DMS114 treated with DMSO at 0.1 percent for 48 hours (cell line): ENCODE measurements around the gene DQX1.

Source experiments
- DNase-seq: peaks from one replicate; lab custom pipeline; 2025; ENCODE audit not compliant: unreplicated experiment; lab: John Stamatoyannopoulos, UW

The DQX1 gene

DNA sequence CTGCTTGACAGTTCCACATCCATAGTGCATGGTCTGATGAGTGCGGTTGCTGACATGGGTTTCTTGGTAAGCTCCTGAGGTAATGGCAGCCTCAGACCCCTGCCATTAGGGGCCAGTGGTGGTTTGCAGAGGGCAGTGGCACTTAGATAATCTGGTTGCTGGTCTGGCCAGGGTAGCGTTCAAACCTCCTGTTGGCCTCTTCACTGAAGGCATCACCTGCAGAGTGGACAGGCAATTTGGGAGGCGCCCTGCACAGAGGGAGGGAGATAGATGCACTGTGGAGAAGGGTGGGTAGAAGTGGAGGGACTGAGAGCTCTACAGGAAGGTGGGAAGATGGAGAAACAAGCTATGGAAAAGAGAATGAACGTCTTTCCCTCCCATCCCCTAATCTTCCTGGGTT, 7.4 kb upstream of the DQX1 start:
- no peak for DNase-seq

DNA sequence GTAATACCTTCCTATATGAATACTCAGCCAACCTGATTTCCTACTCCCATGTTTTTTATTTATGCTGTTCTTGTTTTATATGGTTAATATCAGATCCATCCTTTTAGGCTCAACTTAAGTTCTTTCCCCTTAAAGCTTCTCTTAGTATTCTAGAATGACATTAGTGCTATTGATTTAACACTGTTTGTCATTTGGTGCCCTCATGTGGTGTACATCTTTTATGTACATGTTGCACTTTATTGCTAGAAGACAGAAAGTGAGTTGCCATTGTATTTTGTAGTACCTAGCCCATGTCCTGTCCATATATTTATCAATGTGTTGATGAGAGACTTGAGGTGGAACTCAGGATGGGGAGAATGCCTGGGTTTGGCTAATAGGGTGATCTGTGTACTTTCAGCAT, 6.2 kb upstream of the DQX1 start:
- DNase-seq, result peak; percentile 70

DNA sequence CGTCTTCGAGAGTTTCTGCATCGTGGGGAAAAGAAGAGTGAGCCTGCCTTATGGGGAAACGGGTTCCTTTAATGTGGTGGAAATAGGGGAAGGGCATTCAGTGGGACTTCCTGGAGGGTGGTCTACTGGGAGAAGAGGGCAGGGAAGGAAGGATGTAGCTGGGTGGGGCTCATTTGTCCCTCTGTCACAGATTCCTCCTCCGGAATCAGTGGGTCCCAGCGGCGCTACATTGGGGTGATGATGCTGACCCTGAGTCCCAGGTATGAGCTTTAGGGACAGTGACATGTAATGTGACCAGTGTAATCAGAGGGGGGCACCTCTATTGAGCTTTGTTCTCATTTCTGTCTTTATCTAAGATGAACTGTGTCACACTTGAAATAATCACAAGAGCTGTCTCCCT, 5.6 kb upstream of the DQX1 start:
- DNase-seq, result no peak

GRCh38 chr2:74530239-74531187, 4.5 kb upstream of the DQX1 start:
- no peak for DNase-seq

- DNase-seq, result peak; percentile 96
Measured at GRCh38 chr2:74529357-74530238, 3.6 kb upstream of the DQX1 start, which contains the start of the genes AUP1 and HTRA2. TSS of gene AUP1 (minus strand) at chr2:74529706. CDS start at chr2:74529629, 77 bp downstream. TSS of gene HTRA2 (plus strand) at chr2:74529933. CDS start at chr2:74530007, 74 bp downstream.

- DNase-seq, result no peak
Measured at GRCh38 chr2:74528600-74529356, 2.7 kb upstream of the DQX1 start.

- no peak for DNase-seq
Measured at GRCh38 chr2:74527741-74528140, 1.7 kb upstream of the DQX1 start.

DNA sequence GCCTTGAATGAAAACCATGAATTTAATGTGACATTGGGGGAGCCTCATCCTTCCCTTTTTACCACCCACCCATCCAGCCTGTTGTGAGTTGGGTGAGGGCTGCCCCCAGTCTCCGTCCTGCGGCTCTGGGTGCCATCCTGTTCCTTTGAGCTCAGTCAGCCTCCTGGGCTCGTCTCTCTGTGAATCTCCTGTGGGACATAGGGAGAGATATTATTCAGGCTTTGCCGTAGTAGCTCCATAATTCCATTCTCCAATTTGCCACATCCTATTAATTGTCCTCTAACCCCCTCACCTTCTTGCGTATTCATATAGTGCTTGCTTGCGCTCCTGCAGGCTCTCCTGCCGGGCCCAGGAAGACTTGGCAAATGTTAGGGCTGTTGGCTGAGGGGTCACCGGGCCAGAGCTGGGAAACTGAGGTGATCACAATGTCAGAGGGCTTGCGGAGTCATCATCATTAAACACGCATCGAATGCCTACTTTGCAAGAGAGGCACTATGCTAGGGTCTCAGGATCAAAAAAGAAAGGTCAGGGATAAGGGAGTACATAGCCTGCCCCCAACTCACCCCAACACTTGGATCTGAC, 709 bp upstream of the DQX1 start:
- DNase-seq, result no peak

GRCh38 chr2:74524955-74525716, 895 bp downstream of the DQX1 start:
- DNase-seq, result no peak

- no peak for DNase-seq
Measured at GRCh38 chr2:74524005-74524404, 2.0 kb downstream of the DQX1 start.

GRCh38 chr2:74522516-74522915, 3.5 kb downstream of the DQX1 start:
- no peak for DNase-seq

DNA sequence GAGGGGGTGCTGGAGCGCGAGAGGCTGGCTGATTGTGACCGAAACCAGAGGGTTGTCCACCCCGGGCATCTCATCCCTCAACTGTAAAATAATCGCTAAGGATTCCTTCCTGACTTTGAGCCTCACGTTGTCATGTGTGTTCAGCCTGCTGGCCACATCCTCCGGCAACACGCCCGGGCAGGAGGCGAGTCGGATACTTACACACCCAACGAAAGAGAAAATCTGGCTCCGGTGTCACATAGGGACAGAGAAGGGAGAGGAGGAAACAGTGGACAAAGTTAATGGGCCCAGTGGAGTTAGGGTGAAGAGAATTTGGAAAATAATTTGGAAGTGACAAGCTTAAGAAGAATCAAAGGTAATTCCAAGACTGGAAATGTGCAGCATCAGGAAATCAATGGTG, 9.4 kb downstream of the DQX1 start:
- DNase-seq, result no peak

DNA sequence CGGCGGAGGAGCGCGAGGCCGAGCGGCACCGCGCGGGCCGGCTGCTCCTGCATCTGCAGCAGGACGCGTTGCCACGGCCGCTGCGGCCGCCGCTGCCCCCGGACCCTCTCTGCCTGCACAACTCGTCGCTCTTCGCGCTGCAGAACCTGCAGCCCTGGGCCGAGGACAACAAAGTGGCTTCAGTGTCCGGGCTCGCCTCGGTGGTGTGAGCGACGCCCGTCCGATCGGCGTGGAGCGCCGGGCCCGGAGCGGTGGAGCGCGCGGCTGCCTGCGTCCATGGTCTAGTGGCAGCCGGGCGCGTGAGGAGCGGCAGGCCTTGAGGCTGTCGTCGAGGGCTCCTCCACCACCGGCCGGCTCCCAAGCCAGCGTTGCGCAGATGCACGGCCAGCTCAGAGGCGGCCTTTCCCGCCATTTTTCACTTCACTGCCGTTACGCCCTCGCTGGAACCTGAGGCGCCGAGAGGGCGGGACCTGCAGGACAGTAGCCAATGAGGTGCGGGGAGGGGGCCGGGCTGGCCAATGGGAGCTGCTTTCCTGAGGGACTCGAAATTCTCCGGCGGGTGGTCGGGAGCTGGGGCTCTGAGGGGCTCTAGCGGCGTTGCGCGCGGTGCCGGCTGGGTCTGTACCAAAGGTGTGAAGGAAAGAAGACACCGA, 9.9 kb downstream of the DQX1 start:
- no peak for DNase-seq

DNA sequence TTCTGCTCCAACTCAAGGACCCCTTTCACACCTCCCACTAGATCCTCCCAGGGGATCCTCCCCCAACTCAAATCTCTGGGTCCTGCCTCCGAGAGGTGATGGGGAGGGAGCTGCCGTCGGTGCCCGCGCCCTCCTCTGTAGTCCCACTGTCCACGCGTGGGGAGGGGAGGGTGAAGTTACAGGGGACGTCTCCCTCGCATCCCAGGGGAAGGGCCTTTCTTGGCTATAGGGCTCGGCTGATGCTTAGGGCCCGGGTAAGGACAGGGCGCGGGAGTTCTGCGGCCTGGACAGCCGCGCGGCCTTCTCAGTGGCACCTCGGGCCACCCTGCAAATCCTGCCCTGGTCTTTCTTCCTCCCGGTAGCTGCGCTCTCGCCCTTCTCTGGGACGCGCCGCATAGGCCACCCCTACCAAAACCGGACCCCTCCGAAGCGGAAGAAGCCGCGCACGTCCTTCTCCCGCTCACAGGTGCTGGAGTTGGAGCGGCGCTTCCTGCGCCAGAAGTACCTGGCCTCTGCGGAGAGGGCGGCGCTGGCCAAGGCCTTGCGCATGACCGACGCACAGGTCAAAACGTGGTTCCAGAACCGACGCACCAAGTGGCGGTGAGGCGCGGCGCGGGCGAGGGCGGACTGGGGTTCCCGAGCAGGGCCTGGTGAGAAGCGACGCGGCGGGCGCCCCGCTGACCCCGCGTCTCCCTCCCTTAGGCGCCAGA, 10.6 kb downstream of the DQX1 start:
- no peak for DNase-seq

GRCh38 chr2:74514368-74515270, 11.4 kb downstream of the DQX1 start, which contains the start of gene TLX2:
TSS of gene TLX2 (plus strand) at chr2:74514450. CDS start at chr2:74514807, 357 bp downstream.
- DNase-seq, result no peak

DNA sequence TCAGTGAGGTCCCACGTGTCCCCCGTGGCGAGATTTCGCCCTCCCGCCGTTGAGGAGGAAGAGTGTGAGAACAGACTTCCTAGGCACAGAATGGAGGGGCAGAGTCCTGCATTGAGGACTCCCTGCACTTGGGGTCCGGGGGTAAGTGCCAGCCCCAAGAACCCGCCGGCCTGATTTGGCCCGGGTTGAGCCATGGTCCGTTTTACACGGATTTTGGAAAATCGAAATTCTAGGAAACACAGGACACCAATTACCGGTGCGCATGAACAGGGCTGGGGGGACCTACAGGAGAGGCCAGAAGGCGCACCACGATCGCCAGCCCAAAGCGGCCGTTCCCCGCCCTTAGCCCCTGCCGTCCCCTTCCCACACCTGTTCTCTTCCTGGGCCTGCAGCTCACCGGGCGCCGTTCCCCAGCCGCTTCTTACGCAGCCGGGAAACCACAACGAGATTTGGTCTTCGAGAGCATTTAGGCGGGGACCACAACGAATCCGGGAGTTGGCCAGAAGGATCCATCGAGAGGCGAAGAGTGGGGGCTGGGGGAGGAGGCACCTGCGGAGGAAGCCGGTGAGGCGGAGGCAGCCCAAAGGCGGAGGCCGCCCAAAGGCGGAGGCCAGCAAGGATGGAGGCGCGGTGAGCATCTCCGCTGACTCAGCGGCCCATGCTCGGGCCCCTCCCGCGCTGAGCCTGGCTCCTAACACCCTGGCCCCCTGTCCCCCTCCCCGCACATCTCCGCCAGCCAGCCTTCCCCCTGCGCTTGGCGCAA, 12.2 kb downstream of the DQX1 start:
- DNase-seq, result no peak
